ENCODE measurements around the gene STK11IP. TPM values are rescaled to one million over a fixed set of nuclear protein-coding genes. Genes with fewer than 3 reads are reported as not detected.
A peak's percentile ranks its signal among the peaks of the same experiment; 100 is the strongest.

Gene STK11IP
- total RNA-seq, 4 donors from 2014 or later: 8.9 to 24.2 (median 14.3) TPM

DNA sequence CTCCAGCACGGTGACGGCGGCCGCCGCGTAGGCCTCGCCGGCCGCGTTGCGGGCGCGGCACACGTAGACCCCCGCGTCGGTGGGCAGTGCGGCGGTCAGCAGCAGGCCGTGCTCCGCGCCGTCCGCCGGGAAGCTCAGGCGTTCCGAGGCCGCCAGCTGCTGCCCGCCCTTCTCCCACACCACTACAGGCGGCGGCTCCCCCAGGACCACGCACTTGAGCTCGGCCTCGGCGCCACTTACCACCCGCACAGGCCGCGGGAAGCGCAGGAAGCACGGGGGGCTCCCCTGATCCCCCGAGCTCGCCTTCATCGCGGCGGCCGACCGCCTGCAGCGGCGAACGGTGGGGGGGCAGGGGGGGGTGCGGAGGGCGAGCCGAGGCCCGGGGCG is 26.7 kb upstream of the STK11IP start:
- WGBS: no CpG with 5 or more reads among the region's 55 CpGs
- TF ChIP-seq EP300 (IDR thresholded peaks at IDR 0.05) (no peak), POLR2A (IDR thresholded peaks at IDR 0.05; ENCODE audit: low read depth) (no peak), POLR2AphosphoS5 (IDR thresholded peaks at IDR 0.05) (no peak)
- TF ChIP-seq, protein P1, sequence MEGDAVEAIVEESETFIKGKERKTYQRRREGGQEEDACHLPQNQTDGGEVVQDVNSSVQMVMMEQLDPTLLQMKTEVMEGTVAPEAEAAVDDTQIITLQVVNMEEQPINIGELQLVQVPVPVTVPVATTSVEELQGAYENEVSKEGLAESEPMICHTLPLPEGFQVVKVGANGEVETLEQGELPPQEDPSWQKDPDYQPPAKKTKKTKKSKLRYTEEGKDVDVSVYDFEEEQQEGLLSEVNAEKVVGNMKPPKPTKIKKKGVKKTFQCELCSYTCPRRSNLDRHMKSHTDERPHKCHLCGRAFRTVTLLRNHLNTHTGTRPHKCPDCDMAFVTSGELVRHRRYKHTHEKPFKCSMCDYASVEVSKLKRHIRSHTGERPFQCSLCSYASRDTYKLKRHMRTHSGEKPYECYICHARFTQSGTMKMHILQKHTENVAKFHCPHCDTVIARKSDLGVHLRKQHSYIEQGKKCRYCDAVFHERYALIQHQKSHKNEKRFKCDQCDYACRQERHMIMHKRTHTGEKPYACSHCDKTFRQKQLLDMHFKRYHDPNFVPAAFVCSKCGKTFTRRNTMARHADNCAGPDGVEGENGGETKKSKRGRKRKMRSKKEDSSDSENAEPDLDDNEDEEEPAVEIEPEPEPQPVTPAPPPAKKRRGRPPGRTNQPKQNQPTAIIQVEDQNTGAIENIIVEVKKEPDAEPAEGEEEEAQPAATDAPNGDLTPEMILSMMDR (IDR thresholded peaks at IDR 0.05): no peak
- intact Hi-C loops (cut with DNase I): loop anchor here (2.0 kb wide), 1 partner anchor 26 kb away; the partner anchor contains the start of gene STK11IP
- DNase-seq (ENCODE audit: extremely low spot score): no peak
- Histone ChIP-seq H3K9me3 (no peaks in the 10 kb centered on the region), H3K36me3 (peaks cover 0 to 22% (median 10%) of the 10 kb centered on the region in 4 donors), H3K4me3 (peak overlapping the region; percentile 73 to 87 (median 82)), H3K27me3 (peaks cover 0 to 13% (median 0%) of the 10 kb centered on the region in 4 donors), H3K27ac (replicated peaks in 1 of 4) (peak overlapping the region; percentile 86 to 91 (median 90)), H3K4me1 (peaks cover 15 to 20% (median 16%) of the 10 kb centered on the region in 4 donors)

DNA sequence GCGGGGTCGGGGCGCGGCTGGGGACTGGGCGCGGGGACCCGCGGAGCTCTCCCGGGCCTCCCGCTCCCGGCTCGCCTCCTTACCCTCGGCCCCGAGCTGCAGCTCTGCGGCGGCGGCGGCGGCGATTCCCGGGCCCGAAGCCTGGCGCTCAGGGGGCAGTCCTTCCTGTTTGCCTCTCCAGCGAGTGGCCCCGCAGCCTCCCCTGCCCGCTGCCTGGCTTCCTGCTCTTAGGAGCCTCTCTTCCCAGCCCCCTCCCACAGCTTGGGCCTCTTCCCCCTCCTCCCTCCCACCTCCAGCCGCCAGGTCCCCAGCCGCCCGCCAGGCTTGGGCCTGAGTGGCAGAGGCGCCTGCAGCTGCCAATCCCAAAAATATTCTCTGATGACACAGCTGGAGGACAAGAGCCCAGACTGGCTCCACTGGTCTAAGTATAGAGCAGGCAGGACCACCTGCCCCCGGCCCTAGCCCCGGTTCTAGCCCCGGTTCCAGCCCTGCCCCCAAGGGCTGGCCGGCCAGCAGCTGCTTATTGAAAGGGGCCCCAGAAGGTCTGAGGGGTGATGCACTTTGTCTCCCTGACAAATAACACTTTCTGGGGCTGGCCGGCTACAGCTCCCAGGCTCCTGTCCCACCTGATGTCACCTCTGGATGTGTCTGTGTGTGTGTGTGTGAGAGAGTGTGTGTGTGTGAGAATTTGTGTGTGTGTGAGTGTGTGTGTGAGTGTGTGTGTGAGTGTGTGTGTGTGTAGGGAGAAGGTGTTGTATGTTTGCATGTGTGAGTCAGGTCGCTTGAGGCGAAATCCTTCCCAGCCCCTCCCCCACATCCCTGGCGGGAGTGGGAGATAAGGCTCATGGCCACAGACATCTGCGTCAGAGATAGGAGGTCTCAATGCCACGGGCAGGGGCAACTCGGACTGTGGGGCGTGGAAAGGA is 26.1 kb upstream of the STK11IP start, which contains the start of gene OBSL1:
OBSL1 (minus strand) TSS at position 229 of the 926 bp plus-strand sequence. CDS start 307 bp downstream, outside the sequence.
- H3K4me3 ChIP-seq: peak within 1 kb of the TSS; percentile 73 to 87 (median 82)
- H3K9me3 ChIP-seq: no peaks in the 10 kb centered on the region
- peaks cover 0 to 20% (median 0%) of the 10 kb centered on the region in 4 donors for H3K27me3 ChIP-seq
- TF ChIP-seq POLR2A (IDR thresholded peaks at IDR 0.05; ENCODE audit: low read depth) (no peak), POLR2AphosphoS5 (IDR thresholded peaks at IDR 0.05) (no peak), EP300 (IDR thresholded peaks at IDR 0.05) (no peak)
- TF ChIP-seq, protein P1 (IDR thresholded peaks at IDR 0.05): no peak
- H3K4me1 ChIP-seq: peaks cover 15 to 20% (median 16%) of the 10 kb centered on the region in 4 donors
- 14% methylated on average over 26 of the region's 42 CpGs for WGBS
- H3K27ac ChIP-seq (replicated peaks in 1 of 4): peak within 1 kb of the TSS; percentile 86 to 91 (median 90)
- DNase-seq (ENCODE audit: extremely low spot score): no peak
- peaks cover 0 to 16% (median 10%) of the 10 kb centered on the region in 4 donors for H3K36me3 ChIP-seq
- intact Hi-C loops (cut with DNase I): loop anchor here (2.0 kb wide), 1 partner anchor 25 kb away; the partner anchor contains the start of gene STK11IP

DNA sequence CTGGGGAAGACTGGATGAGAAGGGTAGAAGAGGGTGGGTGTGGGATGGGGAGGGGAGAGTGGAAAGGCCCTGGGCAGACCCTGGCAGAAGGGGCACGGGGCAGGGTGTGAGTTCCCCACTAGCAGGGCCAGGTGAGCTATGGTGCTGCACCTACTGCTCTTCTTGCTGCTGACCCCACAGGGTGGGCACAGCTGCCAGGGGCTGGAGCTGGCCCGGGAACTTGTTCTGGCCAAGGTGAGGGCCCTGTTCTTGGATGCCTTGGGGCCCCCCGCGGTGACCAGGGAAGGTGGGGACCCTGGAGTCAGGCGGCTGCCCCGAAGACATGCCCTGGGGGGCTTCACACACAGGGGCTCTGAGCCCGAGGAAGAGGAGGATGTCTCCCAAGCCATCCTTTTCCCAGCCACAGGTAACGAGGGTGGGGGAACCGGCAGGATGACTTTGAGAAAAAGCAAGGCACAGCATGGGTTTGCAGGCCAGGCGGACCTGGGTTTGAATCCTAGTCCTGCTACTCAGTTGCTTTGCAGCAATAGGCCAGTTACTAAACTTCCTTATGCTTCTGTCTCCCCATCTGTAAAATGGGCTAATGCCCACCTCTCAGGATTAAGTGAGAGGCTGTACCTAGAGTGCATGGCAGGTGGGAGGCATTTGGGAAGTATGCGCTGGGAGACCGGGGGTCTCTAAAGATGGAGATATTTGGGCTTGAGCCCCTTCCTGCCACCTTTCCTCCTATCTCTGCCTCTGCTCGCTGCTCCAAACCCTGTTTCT is 25.2 kb upstream of the STK11IP start, which contains the start of gene INHA:
INHA (plus strand) TSS at position 74 of the 765 bp plus-strand sequence; CDS start at position 139, 65 bp downstream.
- intact Hi-C loops (cut with DNase I): no loop called here
- H3K4me1 ChIP-seq: peaks cover 15 to 20% (median 16%) of the 10 kb centered on the region in 4 donors
- peaks cover 0 to 28% (median 0%) of the 10 kb centered on the region in 4 donors for H3K27me3 ChIP-seq
- no peaks in the 10 kb centered on the region for H3K9me3 ChIP-seq
- peaks cover 0 to 7% (median 3%) of the 10 kb centered on the region in 4 donors for H3K36me3 ChIP-seq
- TF ChIP-seq EP300 (IDR thresholded peaks at IDR 0.05) (no peak), POLR2A (IDR thresholded peaks at IDR 0.05; ENCODE audit: low read depth) (no peak), POLR2AphosphoS5 (IDR thresholded peaks at IDR 0.05) (no peak)
- TF ChIP-seq, protein P1 (IDR thresholded peaks at IDR 0.05): no peak
- no peak for DNase-seq (ENCODE audit: extremely low spot score)
- 86% methylated on average over 13 of the region's 13 CpGs for WGBS
- H3K4me3 ChIP-seq: peak within 1 kb of the TSS; percentile 73 to 87 (median 82)
- H3K27ac ChIP-seq (replicated peaks in 1 of 4): peak within 1 kb of the TSS; percentile 86 to 91 (median 90)

DNA sequence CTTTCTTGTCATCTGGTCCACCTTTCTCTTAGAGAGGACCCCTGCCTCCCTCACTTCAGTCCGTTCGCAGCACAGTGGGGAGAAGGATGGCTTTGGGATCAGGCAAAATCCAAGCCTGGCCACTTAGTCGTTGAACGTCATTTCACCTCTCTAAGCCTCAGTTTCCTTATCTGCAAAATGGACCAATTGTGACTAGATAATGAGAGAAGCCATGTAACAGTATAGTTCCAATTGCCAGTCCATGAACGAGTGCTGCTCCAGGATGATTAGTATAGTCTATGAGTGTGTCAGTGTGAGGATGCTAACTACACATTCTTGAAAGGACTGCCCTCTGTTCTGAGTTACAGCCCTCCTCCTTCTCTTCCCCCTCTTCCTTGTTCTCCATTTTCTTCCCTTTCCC is 24.5 kb upstream of the STK11IP start:
- intact Hi-C loops (cut with DNase I): no loop called here
- no peak for DNase-seq (ENCODE audit: extremely low spot score)
- Histone ChIP-seq H3K27ac (replicated peaks in 1 of 4) (no peak overlapping the region), H3K4me3 (no peak overlapping the region), H3K27me3 (peaks cover 0 to 36% (median 0%) of the 10 kb centered on the region in 4 donors), H3K9me3 (no peaks in the 10 kb centered on the region), H3K4me1 (peaks cover 15 to 20% (median 16%) of the 10 kb centered on the region in 4 donors), H3K36me3 (no peaks in the 10 kb centered on the region)
- no peak for TF ChIP-seq EP300 (IDR thresholded peaks at IDR 0.05)
- TF ChIP-seq, protein P1 (IDR thresholded peaks at IDR 0.05): no peak
- no peak for TF ChIP-seq POLR2AphosphoS5 (IDR thresholded peaks at IDR 0.05)
- TF ChIP-seq POLR2A (IDR thresholded peaks at IDR 0.05; ENCODE audit: low read depth): no peak
- WGBS: 71% methylated on average over 5 of the region's 5 CpGs
